AG20443 (cell line): ENCODE results near the gene GPR68.
"Not testable (repeated sequence)": the region's sequence is repeated elsewhere in the genome, so short reads cannot be mapped to it uniquely, and the experiment has no call there.

Source experiments
- DNase-seq: peaks from one replicate; pipeline ENCODE4 v3.0.0; 2012; ENCODE audit warnings: low spot score, mixed read lengths

GPR68 gene

DNA sequence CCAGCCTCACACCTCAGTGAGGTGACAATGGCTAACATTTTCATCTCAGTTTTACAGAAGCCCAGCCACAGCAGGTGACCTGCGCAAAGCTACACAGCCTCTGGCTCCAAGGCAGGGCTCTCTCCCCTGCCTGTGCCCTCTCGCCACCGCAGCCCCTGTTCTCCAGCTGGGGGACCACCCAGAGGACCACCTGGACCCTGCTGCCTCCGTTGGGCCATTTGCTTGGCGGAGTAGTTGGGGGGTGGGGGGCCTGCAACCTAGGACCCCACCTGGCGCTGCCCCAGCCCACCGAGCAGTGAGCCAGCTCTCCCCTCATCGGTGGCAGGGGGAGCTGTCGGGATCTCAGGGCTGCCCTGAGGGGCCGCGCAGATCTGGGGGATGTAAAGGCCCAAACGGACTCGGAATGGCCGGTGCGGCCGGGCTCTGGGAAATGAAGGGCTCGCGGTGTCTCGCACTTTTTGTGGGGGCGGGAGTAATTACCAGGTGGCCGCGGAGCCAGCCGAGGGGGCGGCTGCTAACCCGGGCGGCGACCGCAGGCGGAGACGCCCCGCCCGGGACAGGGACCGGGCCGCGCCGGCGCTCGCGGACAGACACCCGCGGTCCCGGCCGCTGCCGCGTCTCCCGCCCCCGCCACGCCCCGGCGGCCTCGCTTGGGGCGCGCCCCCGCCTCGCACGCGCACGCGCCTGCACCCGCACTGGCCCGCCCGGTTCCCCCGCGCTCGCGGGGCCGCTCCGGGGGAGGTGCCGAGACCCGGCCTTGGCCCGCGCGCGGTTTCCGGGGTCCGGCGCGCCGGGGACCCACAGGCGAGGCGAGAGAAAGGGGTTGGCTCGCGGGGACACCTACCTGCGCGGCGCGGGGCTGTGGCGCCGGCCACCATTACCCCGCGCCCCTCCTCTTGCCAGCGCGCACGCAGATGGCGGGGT lies 8.6 kb upstream of the GPR68 start:
- DNase-seq = peak; percentile 88

DNA sequence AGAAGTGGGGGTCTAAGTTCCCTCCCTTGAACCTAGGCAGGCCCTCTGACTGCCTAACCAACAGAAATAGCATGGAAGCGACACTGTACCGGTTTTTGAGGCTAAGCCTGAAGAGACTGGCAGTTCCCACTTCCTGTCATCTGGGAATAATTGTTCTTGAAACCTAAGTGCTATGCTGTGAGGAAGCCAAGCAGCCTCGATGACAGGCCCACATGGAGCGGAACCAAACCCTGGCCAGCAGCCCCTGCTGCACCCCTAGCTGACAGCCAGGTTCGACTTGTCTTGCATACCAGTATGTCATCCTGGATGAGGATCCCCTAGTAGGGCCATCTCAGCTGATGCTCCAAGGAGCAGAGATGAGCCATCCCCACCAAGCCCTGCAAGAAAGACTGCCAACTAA lies 6.4 kb upstream of the GPR68 start:
- no peak for DNase-seq

DNA sequence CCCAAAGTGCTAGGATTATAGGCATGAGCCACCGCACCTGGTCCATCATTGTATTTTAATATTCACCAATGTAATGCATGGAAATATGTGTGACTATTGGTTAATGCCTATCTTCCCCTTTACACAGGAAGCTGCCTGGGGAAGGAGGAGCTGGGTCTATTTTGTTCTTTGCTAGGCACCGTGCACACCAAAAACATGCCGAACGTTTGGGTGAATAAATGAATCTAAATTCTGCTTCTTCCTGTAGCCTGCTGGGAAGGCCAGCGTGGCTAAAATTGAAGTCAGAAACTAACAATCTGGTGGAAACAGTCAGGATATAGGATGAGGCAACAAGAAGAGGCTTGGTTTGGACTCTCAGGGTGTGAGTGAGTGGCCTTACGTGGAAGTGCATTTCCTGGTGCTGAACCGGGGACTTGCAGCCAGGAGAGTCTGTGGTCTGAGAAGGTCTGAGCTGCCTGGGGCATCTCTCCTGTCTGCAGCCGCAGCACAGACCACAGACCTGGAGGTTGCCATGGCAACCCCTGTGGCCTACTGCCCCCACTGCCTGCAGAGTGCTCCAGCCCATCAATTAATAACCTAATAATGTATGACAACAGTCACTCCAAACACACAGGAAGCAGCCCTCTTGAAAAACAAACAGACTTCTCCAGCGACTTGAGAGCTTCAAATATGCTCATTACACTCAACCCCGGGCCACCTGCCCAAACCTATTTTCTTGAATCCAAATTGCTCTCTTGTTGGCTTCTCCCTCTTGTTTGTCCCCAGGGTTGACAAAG lies 5.5 kb upstream of the GPR68 start:
- DNase-seq = no peak

DNA sequence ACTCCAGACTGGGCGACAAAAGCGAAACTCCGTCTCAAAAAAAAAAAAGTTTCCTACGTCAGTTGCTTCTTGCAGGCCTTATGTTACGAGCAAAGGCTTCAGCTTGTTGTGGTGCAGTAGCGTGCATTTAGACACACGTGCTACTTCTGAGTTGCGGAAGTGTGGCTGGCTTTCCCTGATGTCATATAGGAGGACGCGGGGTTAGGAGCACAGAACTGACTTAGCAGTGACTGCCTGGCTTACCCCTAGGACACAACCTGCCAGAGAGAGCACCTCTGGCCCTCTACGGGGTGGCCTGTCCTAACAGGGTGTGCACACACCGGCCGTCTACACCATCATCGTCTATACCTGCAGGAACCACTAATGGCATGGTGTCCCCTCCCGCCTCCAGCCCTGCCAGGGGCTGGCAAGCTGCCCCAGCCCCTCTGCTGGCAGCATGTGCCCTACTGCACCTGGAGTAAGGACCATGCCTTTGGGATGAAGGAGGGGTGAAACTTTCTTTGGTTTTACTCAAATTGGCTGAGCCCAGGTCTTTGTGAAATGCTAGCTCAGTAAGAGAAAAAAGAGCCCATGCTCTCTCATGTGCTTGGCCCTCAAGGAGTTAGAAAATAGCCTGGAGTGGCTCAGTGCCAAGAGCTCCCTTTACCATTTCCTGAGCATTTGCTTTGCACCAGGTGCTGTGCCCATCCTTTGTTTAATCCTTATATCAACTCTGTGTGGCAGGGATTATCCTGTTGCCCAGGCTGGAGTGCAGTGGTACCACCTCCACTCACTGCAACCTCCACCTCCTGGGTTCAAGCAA lies 1.7 kb upstream of the GPR68 start:
- DNase-seq = no peak

DNA sequence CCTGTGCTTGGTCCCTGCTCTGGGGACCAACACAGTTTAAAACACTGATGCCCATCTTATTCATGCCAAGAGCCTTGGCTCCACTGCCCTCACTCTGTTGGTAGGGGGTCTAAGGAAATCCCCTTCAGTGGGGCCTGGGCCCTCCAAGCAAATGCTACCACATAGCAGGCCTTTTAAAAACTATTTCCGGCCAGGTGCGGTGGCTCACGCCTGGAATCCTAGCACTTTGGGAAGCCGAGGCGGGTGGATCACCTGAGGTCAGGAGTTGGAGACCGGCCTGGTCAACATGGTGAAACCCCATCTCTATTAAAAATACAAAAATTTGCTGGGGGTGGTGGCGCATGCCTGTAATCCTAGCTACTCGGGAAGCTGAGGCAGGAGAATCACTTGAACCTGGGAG lies 1.1 kb upstream of the GPR68 start:
- not testable (repeated sequence) for DNase-seq

DNA sequence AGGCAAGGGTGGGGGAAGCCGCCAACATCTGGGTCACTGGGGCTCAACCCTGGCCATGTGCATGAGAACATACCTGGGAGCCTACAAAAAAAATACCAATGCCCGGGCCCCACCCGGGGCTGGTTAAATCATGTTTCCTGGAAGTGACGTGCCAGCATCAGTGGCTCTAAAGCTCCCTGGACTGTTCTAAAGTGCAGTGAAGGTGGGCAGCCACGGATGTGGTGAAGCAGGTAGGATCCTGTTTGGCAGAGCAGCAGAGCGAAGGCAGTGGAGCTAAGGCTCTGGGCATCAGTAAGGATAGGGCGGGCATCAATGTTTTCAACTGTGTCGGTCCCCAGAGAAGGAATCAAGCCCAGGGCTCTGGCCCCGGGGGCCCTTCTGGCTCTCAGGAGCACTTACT lies 525 bp upstream of the GPR68 start:
- DNase-seq = no peak

DNA sequence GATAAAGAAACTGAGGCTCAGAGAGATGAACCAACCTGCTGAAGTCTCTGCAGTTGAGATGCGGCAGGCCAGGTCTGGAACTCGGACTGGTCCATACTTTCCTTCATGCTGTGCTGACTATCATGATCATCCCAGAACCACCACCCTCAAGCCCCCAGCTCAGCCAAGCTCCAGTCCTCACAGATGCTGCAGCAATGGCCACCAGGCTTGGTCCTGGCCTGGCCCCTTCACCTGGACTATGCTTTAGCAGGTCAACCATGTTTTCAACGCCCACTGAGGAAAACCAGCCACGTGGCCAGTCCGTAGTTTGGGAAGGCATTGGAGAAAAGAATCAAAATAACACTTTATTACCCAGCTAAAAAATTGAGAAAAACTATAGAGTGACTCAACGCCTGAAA lies 1.4 kb downstream of the GPR68 start:
- no peak for DNase-seq

DNA sequence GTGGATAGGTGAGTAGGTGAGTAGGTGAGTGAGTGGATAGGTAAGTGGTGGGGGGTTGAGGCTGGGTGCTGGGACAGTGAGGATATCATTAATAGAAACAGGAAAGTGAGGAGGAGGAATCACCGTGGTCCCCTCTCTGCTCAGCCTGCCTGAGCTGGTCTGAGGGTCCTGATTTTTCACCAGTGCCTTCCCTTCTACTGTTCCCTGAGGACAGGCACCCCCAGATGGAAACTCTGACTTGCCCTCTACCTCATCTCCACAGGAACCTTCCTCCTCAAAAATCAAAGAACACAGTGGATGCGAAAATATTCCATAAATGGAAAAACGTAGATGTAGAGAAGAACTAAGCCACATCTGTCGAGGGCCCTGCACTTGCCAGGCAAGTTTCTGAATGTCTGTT lies 1.9 kb downstream of the GPR68 start:
- no peak for DNase-seq

DNA sequence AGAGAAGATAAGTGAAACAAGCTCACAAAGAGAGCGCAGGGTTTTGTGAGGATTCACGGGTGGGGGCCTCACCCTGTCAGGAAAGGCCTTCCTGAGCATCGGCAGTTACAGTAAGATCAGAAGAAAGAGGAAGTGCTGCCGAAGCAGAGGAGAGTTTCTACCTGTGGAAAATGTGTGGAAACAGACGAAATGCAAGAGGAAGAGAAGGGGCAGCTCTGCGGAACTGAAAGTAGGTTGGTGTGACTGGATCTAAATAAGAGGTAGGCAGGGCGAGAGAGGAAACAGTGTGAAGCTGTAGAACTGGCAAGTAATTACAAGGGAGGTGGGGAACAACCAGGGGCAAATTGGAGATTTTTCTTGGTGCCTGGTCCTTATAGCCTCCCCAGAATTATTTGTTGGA lies 2.6 kb downstream of the GPR68 start:
- no peak for DNase-seq

DNA sequence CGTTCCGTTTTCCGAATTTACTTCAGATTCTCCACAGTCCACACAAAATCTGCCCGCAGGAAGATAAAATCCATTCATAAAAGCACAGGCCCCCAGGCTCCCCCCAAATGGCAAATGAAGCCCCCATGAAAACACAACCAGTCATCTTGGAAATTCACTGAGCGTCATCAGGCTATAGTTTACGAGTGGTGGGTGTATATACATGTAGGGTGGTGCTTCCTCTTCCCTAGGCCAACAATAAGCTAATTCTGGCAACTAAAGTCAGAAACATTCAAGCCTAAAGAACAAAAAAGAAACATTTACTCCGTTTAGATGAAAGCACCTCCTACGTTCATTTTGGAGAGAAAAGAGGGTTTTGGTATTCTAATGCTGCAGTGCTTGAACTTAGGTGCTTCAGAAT lies 5.8 kb downstream of the GPR68 start:
- no peak for DNase-seq

DNA sequence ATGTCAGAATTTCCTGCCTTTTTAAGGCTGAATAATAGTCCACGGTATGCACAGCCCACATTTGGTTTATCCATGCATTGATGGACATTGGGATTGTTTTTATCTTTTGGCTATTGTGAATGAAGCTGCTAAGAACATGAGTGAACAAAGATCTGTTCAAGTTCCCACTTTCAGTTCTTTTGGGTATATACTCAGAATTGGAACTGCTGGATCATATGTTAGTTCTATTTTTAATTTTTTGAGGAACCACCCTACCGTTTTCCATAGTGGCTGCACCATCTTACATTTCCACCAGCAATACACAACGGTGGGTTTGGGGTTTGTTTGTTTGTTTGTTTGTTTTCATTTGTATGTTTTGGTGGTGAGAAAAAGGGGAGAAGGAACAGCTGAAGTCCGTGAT lies 6.4 kb downstream of the GPR68 start:
- DNase-seq = no peak

DNA sequence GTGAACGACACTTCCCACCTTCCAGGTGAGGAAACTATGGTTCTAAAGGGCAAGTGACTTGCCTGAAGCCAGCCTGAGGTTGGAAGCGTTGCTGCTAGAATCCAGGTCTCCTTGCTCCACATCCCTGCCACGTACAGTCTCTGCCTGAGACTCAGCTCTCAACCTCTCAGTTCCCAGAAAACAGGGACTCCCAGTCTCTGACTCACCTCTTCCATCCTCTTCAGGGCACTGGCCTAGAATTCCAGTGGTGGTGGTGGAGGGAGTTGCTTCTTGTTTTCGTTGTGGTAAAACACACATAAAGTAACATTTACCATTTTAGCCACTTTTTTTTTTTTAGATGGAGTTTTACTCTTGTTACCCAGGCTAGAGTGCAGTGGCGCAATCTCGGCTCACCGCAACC lies 7.3 kb downstream of the GPR68 start:
- DNase-seq = peak; percentile 88

DNA sequence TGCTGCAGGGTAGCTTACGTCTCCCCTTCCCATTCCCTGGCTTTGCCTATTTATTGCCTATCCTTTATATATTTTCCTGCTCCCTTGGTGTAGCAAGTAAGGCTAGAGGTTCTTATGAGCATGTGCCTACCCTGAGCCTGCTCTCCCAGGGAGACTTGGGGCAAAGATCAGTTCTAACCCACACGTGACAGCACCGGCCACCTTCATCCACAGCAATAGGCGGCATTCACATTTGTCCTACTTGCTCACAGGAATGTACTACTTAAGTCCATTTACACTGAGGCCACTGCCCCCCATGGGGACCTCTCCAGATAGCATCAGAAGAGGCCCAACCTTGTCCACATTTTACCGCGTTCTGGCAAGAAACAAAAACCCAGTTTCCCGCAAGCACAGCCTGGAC lies 8.7 kb downstream of the GPR68 start:
- DNase-seq = no peak

DNA sequence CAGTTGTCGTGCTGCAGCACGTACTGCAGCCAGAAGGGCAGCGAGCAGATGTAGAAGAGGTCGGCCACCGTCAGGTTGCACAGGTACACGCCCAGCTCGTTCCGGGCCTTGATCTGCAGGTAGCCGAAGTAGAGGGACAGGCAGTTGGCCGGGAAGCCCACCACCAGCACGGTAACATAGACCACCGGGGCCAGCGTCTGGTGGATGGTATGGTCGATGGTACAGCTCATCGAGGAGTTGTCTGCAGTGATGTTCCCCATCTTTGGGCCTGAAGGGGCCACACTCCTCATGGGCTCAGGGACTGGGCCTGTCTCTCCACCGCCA lies 9.8 kb downstream of the GPR68 start:
- no peak for DNase-seq

DNA sequence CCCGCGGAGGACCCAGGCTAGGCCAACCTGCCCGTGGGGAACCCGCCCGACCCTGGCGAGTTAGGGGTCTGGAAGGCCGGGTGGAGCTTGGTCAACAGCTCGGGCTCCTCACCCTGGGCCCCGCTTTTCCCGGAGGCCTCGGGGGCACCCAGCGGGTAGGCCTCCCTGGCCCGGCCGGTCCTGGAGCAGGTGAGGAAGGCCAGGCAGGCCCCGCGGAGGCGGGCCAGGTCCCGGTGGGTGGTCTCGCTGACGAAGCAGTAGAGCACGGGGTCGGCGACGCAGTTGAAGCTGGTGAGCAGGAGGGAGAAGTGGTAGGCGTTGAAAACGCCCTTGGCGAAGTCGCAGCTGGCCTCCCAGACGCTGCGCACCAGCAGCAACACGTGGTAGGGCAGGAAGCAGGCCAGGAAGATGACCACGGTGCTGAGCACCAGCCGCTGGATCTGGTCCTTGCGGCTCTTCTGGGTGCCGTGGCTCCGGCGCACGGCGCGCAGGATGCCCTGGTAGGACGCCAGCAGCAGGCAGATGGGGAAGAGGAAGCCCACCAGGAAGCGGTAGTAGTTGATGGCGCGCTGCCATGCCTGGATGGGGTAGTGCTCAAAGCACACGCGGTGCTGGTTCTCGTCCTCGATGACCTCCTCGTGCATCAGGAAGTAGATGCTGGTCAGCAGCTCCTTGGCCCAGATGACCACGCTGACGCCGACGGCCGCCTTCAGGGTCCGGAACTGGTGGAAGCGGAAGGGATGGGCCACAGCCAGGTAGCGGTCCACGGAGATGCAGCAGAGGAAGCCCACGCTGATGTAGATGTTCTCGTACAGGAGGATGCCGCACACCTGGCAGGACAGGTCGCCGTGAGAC lies 10.3 kb downstream of the GPR68 start:
- DNase-seq = no peak

DNA sequence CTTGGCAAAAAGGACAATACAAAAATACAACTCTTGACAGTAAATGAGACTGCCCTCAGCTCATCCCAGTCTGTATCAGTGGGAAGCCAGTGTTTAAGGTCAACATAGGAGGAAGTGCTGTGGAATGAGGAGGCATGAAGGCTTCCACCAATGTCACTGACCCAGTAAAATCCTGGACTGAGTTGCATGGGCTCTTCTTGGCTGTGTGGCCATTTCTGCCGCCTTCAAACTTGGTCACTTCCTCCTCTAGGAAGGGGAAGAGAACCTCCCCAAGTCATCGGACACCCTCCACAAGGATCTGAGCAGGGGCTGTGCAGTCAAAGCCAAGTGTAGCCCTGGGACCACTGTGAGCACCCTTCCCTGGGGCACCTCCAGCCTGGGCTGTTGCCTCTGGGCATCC lies 11.9 kb downstream of the GPR68 start:
- no peak for DNase-seq

DNA sequence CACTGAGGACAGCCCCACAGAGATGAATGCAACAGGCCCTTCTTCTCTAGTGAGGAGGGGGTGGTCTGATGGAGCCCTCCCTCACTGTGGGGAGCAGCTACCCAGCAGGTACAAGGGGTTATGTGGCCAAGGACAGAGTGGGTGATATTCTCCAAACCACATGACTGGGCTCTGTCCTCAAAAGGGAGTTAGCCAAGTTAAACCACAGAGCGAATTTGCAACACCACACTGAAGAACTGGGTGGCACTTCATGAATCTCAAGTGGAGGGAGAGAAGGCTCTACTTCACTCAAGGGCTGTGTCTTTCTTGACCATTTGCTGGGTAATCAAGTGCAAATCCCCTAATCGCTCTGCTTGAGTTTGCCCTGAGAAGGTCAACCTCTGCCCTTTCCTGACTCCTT lies 12.5 kb downstream of the GPR68 start:
- DNase-seq = no peak

DNA sequence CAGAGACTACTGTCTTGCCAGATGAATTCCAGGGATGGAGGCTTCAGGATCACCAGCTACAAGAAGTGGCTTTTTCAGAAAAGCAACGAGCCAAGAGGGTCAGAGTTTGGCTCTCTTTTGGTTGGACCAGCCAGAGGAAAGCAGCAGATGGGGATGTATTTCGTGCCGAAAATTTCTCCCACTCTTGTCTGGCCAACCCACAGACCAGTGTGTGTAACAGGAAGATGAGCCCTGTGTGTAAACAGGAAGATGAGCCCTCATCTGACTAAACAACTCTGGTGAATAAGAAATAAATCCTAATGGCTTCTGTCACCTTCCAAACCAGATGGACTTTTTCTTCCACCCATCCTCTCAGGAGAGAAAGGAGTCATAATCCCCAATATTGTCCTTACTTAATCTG lies 13.1 kb downstream of the GPR68 start:
- peak; percentile 40 for DNase-seq

DNA sequence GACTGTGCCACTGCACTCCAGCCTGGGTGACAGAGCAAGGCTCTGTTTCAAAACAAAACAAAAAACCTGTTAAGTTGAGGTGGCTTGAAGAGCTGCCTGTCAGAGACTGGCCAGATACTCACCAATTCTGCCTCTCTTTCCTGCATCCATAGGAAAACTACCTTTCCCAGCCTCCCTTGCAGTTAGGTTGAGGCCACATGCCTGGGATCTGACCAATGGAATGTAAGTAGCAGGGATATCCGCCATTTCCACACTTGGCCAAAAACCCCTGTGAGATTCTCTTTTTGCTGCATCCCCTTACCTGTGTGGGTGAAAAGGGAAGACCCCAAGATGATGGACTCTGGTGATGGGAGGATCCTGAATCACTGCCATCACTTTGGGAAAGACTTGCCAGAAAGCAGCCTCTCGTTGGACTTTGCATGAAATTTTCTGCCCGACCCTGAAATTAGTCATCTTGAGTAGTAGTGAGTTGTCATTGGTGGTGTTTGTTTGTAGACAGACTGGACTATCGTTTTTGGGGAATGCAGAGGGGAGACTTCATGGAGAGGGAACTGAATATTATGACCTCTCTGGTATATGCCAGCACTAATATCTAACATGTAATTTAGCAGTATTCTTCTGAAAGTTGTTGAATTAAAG lies 14.0 kb downstream of the GPR68 start:
- peak; percentile 48 for DNase-seq

DNA sequence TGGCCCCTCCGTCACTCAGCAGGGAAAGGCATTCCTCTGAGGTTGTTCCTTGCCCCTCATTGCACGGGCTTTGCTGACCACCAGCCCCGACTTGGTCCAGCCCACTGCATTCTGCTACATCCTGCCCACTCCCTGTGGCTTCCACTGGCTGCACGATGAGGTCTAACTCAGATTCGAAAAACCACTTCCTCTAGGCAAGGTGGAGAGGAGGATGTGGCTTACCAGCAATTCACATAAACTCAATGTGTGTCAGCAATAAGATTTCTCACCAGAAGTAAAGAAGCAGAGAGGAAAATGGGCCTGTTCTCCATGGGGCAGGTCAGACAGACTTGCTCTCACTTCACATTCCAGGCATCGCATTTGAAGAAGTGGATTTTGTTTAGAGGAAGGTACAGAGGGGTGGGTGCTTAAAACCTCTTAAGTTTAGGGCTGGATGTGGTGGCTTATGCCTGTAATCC lies 14.7 kb downstream of the GPR68 start:
- peak; percentile 47 for DNase-seq

DNA sequence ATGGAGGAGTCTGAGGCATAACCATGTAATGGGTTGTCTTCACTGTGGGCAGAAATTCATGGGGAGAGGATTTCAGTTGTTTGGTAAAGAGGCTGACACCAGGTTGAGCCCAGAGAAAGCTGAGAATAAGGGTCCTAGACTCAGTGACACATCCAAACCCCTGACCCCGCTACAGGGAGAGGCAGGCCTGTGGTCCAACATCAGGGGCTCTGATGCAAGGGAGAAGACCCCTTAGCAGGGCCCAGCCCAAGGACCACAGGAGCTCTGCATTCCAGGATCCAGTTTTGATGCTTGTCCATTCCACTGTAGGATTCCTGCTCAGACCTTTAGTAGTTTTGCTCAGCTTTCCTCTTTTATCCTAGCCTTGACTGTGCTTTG lies 15.5 kb downstream of the GPR68 start:
- no peak for DNase-seq
